HG03354 (cell line): ENCODE data around the gene RNF39.

Experiments used
- ATAC-seq: cut with Tn5 transposase; IDR thresholded peaks from one replicate; pipeline ENCODE4 v1.9.1; 2021; ENCODE audit warnings: mild to moderate bottlenecking; ENCODE audit not compliant: unreplicated experiment, poor library complexity, severe bottlenecking

Gene RNF39

DNA sequence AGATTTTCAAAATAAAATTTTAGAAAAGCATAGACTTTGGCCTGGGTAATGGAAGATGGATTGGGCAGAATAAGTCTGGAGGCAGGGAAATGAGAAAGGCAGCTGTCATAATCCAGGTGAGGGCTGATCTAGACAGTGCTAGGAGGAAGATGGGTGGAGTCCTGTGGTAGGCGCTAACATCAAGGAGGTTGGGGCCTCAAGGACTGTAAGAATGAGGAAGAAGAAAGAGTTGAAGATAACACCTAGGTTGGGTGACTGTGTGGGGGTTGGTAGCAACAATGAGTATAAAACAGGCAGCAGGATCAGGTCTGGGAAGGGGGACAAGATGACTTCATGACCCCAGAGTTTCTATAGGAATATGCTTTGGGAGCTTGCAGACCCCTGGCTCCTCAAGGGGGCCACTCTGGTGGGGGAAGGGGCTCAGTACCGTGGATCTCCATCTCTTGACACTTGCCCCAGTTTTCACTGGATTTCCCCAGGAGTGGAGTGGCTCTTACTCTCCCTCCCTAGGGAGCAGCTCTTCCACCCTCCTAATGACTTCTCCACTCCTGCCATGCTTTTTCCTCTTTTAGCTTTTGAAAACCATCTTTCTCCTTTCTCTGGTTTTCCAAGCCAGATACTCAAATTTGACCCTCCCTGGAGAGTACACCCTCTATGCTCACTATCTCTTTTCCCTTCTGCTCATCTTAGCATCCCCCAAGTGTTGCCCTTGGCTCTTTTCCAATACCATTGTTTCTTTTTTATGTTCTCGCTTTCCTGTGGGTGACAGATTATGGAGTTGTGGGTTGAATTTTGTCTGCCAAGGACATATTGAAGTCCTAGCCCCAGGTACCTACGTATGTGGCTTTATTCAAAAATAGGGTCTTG lies 22.6 kb upstream of the RNF39 start:
- ATAC-seq: no peak

DNA sequence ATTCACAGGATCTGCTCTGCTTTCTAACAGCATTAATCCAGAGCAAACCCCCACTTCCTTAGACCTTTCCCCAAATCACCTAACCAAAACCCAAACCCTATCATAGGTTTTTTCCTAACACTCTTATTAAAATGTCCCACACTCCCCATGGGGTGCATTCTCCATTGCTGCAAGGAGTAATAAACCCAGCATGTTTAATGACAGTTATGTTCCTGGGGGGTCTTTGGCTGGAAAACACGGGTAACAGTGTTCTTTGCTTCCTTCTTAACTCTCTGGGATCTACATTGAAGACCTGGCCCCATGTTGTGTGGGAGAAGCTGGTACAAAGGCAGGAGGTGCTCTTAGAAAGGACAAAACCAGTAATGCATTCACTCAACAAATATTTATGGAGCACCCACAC lies 21.3 kb upstream of the RNF39 start:
- ATAC-seq: no peak

DNA sequence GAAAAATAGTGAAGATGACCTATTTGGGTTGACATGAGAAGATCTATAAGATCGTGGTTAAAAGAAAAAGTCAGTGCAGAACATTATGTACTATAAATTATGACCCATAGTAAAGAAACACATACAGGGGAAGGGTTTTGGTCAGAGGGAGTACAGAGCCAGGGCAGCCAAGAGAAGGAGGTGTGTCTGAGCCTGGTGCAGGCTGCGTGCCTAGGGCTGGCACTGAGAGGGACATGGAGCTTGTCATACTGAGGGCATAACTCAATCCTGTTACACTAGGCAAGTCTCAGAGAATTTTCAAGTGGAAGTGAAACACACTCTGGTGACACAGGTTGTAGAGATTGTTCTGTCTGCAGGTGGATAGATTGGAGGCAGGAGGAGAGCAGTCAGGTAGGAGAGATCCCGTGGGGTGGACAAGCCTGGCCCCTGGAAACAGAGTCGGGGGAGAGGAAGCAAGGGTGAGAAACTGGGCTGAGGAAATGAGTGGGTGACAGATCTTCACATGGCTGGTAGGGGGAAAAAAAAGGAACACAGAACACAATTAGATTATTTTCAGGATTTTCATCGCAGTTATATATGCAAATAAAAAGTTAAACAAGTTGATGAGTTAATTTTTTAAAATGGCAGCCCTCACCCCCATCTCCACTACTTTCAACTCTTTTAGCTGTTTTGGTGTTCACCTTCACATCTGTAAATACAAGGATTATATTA lies 18.5 kb upstream of the RNF39 start:
- no peak for ATAC-seq

DNA sequence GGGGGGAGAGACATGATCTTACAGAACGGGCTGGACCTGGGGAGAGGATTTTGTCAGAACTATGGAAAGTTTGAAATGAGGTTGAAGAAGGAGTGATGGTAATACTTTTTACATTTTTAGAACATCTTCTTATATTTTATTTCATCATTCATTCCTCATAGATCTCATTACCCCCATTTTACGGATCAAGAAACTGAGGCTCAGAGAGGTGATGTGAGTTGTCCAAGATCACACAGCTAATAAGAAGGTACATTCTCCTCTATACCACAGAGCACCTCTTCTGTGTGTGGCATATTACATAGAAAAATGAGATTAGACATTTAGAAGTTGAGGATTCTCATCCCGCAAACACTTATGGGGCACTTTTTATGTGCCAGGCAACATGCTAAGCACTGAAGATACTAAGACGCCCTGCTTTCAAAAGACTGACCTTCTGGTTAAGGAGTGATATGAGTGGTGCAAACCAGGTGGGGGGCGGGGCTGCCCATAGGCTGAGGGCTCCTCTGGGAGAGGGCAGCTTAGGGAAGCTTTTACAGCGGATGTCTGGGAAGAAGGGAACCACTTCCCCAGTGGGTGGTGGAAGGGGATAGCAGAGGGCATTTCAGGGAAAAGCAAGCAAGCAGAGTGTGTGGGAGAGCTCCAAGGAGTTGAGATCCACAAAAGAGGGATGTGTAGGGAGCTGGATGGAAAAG lies 17.4 kb upstream of the RNF39 start:
- ATAC-seq: no peak

GRCh38 chr6:30091577-30092381 lies 16.2 kb upstream of the RNF39 start:
- no peak for ATAC-seq

- no peak for ATAC-seq
Measured at GRCh38 chr6:30087876-30088275, 12.3 kb upstream of the RNF39 start.

DNA sequence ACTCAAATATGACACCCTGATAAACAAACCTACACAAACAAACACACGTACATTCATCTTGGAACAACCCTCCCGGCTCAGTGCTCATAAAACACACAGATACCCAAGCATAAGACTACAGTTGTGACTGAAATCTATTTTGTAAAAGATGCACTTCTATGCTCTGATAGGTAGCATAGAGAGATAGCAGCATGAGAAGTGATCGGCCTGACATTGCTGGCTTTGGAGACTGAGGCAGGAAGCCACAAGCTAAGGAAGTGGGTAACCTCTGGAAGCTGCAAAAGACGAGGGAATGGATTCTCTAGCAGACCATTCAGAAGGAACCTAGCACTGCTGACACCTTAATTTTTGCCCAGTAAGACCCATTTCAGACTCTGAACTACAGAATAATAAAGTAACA lies 1.6 kb upstream of the RNF39 start:
- no peak for ATAC-seq

- ATAC-seq: no peak
Measured at GRCh38 chr6:30075790-30076732, 492 bp upstream of the RNF39 start.

DNA sequence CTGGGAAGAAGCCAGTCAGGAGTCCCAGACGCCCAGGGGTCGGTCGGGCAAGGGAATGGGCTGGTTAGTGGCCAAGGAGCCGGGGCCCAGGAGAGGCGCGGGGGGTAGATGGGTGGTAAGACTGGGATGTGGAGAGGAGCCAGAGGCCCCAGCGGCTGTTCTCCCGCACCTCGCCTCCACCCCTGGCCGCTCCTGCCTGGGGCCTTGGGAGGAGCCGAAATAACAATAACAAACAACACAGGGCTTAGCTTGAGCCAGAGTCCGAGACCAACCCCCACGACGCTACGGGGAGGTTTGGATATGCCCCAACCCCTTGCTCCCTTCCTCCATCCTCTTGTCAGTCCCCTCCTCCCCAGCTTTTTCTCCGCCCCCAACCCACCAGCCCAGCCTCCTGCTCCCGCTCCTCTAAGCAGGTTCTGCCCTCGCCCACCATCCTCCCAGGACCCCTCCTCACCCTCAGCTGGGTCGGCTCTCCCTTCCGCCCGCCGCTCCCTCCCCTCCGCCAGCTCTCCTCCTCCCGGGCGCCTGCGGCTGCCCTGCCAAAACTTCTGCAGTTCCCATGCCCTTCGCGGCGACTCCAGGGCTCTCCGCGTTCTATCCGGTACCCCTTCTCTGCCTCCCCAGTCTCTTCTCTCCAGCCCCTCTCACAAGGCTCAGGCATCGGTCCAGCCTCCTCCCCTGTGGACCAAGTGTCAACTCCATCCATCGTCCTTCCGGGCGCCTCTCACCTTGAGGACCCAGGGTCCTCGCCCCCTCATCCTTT lies 1.1 kb downstream of the RNF39 start:
- no peak for ATAC-seq

DNA sequence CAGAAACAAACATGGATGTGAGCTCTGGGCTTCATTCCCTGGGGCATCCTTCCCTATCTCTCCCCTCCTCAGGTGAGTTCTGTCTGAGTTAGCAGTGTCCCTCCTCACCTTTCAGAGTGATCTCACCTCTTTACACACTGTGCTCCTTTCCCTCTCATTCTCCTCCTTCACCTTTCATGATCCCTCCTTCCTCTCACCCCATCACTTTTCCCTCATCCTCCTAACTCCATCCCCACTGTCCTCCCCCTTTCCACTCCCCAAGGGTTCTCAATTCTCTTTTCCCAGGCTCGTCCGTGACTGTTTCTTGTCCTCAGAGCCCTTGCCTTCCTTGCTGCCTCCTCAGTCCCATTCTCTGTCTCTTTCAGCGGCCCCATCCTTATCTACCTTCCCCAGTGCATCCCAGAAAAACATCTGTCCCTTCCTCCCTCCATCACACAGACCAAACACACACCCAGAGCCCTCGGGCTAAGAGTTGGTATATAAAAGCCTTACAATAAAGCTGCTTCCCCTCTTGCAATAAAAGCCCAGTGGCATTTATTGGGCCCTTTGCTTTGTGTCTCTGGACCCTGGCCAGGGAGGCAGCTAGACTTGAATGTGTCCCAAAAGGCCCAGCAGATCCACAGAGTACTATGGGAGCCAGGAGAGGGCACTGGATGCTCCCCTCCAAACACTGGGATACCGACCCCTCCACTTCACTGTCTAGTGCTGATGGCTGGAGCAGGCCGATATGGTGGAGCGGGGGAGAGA lies 1.9 kb downstream of the RNF39 start:
- ATAC-seq: no peak

- ATAC-seq: no peak
Measured at GRCh38 chr6:30071858-30072257, 3.7 kb downstream of the RNF39 start.

DNA sequence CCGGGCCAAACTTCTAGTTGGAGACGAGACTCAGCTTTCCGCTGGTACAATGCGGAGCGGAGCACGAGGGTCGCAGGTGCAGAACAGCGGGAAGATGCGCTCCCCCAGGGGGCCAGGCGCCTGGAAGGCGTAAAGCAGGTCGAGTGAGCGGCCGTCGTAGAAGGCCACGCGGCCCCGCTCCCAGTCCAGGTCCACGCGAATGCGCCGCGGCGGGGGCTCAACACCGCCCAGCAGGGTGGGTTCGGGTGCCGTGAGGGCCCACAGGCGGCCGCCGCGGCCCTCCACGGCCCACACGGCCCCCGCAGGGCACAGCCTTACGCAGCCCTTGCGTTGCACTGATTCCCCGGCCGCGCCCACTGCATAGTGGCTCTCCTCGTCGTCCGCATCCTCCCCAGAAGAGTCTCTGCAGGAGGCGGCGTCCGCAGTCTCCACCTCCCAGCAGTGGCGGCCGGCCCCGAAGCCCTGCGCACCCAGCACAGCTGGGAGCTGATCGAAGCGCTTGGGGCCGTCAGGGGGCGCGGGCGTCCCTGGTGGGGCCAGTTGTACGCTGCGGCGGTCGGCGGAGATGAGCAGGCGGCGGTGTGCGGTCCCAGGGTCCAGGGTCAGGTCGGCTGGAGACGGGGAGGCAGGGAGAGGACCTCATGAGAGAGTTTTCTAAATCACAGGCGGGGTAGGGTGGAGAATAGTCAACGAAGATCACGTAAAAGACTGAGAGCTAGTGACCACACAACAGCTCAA lies 4.3 kb downstream of the RNF39 start:
- no peak for ATAC-seq

DNA sequence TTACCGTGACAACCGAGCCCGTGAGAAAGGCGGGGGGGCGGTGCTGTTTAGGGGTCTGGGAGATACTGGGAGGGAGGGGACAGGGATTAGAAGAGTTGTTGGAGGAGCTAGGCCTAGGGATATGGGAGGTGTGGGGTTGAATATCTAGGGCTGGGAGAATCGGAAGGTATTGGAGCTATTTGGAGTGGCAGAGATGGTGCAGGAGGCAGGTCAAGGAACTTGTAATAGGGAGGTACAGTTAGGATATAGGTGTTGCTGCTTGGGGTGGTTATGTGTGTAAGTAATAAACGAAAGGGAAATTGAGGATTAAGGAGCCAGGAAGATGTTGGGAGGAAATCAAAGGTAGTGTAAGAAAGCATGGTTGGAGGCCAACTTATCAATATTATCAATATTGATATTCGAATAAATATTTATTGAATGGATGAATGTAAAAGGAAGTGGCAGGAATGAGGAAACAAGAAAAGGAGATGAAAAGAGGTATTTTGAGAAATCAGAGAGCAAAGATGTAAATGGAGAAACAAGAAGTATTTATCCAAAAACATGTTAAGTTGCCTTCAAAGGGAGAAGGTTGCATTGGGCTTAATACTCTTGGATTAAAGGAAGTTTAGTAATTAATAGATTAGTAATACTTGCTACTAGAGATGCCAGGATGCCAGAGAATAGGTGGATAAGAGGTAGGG lies 8.0 kb downstream of the RNF39 start:
- no peak for ATAC-seq

- ATAC-seq: peak; percentile 96
Measured at GRCh38 chr6:30066577-30067459, 8.8 kb downstream of the RNF39 start, which contains the start of gene PPP1R11. Gene PPP1R11 (plus strand): TSS chr6:30067198. CDS start chr6:30067411, 213 bp downstream.

DNA sequence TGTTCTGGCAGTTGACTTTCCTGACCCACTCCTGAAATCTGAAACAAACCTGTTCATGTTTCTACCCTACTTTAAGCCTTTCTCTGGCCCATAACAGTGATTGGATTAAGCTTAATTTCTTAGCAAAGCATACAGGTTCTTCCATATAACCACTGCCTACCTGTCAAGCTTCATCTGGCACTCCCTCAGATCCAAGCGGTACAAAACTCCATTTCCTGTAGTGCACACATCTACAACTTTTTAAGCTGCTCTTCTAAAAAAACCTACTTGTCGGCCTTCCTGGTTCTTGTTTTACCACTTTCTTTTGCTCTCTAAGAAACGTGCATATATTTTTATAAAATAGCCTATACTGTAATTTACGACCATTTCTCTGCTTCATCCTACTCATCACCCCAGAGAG lies 9.5 kb downstream of the RNF39 start:
- ATAC-seq: no peak
